ENCODE results near the gene SMC6.

SMC6 gene

DNA sequence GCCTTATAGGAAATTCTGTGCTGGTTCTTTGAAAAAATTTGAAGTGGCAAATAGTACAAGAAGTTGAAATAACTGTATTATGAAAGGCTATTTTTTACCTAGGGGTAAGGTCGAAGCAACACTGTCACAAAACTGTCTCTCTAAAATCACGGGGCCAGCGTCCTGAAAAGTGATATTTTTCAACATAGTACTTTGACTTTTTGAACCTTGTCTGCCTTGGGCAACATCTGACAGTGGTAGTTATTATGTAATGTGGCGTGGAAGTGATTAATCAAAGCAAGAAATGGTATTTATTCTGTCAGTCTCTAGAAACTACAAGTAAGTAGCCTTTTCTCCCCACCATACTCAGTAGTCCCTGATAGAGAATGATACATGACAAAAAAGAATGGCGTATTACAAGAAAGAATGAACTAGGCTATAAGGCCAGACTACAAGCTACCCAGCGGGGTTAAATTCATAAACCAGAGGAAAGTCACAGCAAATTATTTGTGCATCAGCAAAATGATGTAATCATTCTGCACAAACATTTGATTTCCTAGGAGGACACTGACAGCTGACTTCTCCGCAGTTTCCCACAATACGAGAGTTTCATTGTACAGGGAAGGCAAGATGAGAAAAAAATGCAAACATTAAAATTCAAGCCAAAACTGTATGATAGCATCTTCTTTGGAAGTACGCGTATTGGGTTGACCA lies 10.2 kb upstream of the SMC6 start:
- no peak for DNase-seq (ENCODE audit: low read depth)
- H3K4me3 ChIP-seq (ENCODE audit: low read length): no peak overlapping the region
- TF ChIP-seq, protein P1, sequence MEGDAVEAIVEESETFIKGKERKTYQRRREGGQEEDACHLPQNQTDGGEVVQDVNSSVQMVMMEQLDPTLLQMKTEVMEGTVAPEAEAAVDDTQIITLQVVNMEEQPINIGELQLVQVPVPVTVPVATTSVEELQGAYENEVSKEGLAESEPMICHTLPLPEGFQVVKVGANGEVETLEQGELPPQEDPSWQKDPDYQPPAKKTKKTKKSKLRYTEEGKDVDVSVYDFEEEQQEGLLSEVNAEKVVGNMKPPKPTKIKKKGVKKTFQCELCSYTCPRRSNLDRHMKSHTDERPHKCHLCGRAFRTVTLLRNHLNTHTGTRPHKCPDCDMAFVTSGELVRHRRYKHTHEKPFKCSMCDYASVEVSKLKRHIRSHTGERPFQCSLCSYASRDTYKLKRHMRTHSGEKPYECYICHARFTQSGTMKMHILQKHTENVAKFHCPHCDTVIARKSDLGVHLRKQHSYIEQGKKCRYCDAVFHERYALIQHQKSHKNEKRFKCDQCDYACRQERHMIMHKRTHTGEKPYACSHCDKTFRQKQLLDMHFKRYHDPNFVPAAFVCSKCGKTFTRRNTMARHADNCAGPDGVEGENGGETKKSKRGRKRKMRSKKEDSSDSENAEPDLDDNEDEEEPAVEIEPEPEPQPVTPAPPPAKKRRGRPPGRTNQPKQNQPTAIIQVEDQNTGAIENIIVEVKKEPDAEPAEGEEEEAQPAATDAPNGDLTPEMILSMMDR (IDR thresholded peaks at IDR 0.05; ENCODE audit: insufficient read depth, low read depth, low read length, missing control alignments): no peak

- H3K4me3 ChIP-seq (ENCODE audit: low read length): no peak overlapping the region
- peak; percentile 22 for DNase-seq (ENCODE audit: low read depth)
- TF ChIP-seq, protein P1 (IDR thresholded peaks at IDR 0.05; ENCODE audit: insufficient read depth, low read depth, low read length, missing control alignments): no peak
Measured at GRCh38 chr2:17762451-17762850, 8.8 kb upstream of the SMC6 start.

GRCh38 chr2:17759805-17760204 lies 6.2 kb upstream of the SMC6 start:
- peak; percentile 35 for DNase-seq (ENCODE audit: low read depth)
- H3K4me3 ChIP-seq (ENCODE audit: low read length): no peak overlapping the region
- TF ChIP-seq, protein P1 (IDR thresholded peaks at IDR 0.05; ENCODE audit: insufficient read depth, low read depth, low read length, missing control alignments): no peak

DNA sequence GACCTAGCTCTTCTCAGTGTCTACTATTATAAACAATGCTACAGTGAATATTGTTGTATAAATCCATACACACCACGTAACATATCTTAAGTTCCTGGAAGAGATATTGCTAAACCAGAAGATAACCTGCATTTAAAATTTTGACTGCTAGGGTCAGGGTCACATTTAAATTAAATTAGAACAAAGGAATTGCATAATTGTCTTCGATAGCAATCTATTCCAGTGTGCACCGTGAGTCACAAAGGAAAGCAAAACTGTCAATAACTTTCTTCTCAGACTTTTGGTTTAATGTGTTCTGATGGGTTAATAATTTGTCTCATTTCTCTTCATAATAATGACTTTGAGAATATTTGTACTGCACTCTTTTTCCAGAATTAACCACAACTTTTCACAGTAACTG lies 4.5 kb upstream of the SMC6 start:
- H3K4me3 ChIP-seq (ENCODE audit: low read length): no peak overlapping the region
- no peak for DNase-seq (ENCODE audit: low read depth)
- TF ChIP-seq, protein P1 (IDR thresholded peaks at IDR 0.05; ENCODE audit: insufficient read depth, low read depth, low read length, missing control alignments): no peak

DNA sequence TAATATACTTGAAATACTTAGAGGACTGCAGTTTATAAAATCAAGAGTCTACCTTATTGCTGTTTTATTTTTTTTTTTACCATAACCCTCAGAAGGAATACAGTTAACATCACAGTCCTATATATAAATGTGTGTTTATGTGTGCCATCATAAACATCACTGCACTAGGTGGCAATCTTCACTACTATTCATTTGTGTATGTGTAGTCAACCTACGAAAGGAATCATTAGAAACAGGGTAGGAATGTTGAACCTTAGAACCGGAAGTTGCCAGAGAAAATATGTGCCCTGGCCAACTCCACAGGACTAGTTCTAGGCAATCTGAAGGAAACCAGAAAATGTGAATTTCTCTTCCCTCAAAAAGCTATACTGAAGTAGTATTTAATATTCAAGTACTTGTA lies 3.7 kb upstream of the SMC6 start:
- peak; percentile 64 for DNase-seq (ENCODE audit: low read depth)
- H3K4me3 ChIP-seq (ENCODE audit: low read length): no peak overlapping the region

DNA sequence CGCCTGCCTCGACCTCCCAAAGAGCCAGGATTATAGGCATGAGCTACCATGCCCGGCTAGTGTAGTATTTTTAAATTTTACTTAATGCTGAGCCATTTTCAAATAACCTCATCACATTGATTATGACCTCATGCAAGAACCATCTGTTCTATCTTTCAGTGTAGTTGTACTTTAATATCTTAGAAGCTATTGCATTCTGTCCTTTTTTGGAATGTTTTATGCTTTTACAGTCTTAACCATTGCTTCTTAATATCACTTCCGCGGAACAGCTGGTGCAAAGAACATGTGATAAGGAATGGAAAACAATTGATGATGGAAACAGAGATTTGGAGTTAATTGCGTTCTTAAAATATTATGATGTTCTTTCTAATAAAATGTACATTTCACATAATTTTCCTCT lies 3.1 kb upstream of the SMC6 start:
- H3K4me3 ChIP-seq (ENCODE audit: low read length): no peak overlapping the region
- TF ChIP-seq, protein P1 (IDR thresholded peaks at IDR 0.05; ENCODE audit: insufficient read depth, low read depth, low read length, missing control alignments): no peak
- DNase-seq (ENCODE audit: low read depth): no peak

More for the DNA sequence above, 3.7 kb upstream of the SMC6 start:
- TF ChIP-seq, protein P1 (IDR thresholded peaks at IDR 0.05; ENCODE audit: insufficient read depth, low read depth, low read length, missing control alignments): peak; percentile 30

Data from epithelial cell of esophagus (primary cell).